IMR-90 (cell line): Measurements from ENCODE around the gene NTNG2.

Source experiments
- BHLHE40 ChIP-seq: fragments of 150-350 bp; IDR thresholded peaks from 2 replicates; pipeline ENCODE4 v1.6.1; 2016; ENCODE audit warnings: mild to moderate bottlenecking, low read depth, low read length
- CEBPB ChIP-seq: IDR thresholded peaks from 2 replicates; pipeline ENCODE4 v1.6.1; 2012; ENCODE audit warnings: low read depth, low read length, improper control_type of control experiment
- CTCF ChIP-seq: conservative IDR thresholded peaks from 2 replicates; pipeline ENCODE4 v1.5.1; 2012; ENCODE audit warnings: mild to moderate bottlenecking, low read depth, low read length, improper control_type of control experiment
- MAFK ChIP-seq: IDR thresholded peaks from 2 replicates; pipeline ENCODE4 v1.6.1; 2012; ENCODE audit warnings: low read depth, low read length, improper control_type of control experiment
- MXI1 ChIP-seq: IDR thresholded peaks from 2 replicates; pipeline ENCODE4 v1.6.1; 2012; ENCODE audit warnings: low read depth, mild to moderate bottlenecking, low read length, moderate library complexity, borderline replicate concordance
- NFE2L2 ChIP-seq: fragments of 150-350 bp; IDR thresholded peaks from 2 replicates; pipeline ENCODE4 v1.6.1; 2016; ENCODE audit warnings: low read depth, mild to moderate bottlenecking, low read length
- POLR2A ChIP-seq: IDR thresholded peaks from 2 replicates; pipeline ENCODE4 v1.6.1; 2012; ENCODE audit warnings: mild to moderate bottlenecking, low read depth, low read length
- RAD21 ChIP-seq: IDR thresholded peaks from 2 replicates; pipeline ENCODE4 v1.6.1; 2012; ENCODE audit warnings: low read length, improper control_type of control experiment
- RCOR1 ChIP-seq: IDR thresholded peaks from 2 replicates; pipeline ENCODE4 v1.6.1; 2012; ENCODE audit warnings: mild to moderate bottlenecking, low read length, improper control_type of control experiment; ENCODE audit not compliant: insufficient replicate concordance
- RFX5 ChIP-seq: IDR thresholded peaks from 2 replicates; pipeline ENCODE4 v1.8.0; 2012; ENCODE audit warnings: low read depth, mild to moderate bottlenecking, low read length, moderate library complexity
- TF ChIP-seq, protein P1 (sequence below): fragments of 150-350 bp; IDR thresholded peaks from 2 replicates; pipeline ENCODE4 v1.6.1; 2017; ENCODE audit warnings: mild to moderate bottlenecking, antibody characterized with exemption, low read length, low read depth

DNA sequence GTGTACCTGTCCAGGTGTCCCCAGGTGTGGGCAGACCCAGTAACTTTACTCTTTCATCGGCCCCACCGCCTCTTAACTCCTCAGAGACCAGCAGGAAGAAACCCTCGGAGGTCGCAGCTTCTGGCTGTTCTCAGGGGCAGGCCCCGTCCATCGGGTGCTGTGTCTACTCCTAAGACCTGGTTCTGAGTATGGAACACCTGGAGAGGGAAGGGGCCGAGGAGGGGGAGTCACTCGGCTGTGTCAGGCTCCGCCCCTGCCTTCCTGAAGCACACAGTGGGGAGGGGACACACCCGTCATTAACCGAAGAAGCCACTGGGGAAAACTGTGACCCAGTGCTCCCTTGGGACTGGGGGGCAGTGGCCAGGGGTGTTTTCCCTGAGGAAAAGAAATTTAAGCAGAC, 22.3 kb downstream of the NTNG2 start:
- TF ChIP-seq POLR2A: no peak
- TF ChIP-seq CTCF: no peak
- no peak for TF ChIP-seq RCOR1
- no peak for TF ChIP-seq RFX5
- TF ChIP-seq, protein P1, sequence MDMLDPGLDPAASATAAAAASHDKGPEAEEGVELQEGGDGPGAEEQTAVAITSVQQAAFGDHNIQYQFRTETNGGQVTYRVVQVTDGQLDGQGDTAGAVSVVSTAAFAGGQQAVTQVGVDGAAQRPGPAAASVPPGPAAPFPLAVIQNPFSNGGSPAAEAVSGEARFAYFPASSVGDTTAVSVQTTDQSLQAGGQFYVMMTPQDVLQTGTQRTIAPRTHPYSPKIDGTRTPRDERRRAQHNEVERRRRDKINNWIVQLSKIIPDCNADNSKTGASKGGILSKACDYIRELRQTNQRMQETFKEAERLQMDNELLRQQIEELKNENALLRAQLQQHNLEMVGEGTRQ: no peak
- no peak for TF ChIP-seq RAD21
- TF ChIP-seq BHLHE40: no peak
- TF ChIP-seq MXI1: no peak
- TF ChIP-seq MAFK: no peak
- TF ChIP-seq NFE2L2: no peak
- no peak for TF ChIP-seq CEBPB
